Loucy (cell line): ENCODE measurements around the gene AARSD1.
"Not testable (repeated sequence)": the region's sequence is repeated elsewhere in the genome, so short reads cannot be mapped to it uniquely, and the experiment has no call there.

Source experiments
- H2AFZ ChIP-seq: fragments of 200-600 bp; sonication (generic); 2 replicates; pipeline ENCODE4 v1.6.0; 2016; ENCODE audit warnings: antibody characterized with exemption, mild to moderate bottlenecking, low read length, moderate library complexity
- H3F3A ChIP-seq: fragments of 200-600 bp; 2 replicates; pipeline ENCODE4 v1.6.0; 2016; ENCODE audit warnings: antibody characterized with exemption, low read depth, mild to moderate bottlenecking
- H3K27me3 ChIP-seq: fragments of 200-600 bp; sonication (generic); 2 replicates; pipeline ENCODE4 v1.6.1; 2014; ENCODE audit warnings: low read length, mild to moderate bottlenecking; ENCODE audit not compliant: insufficient read depth, poor library complexity, severe bottlenecking
- H3K36me3 ChIP-seq: fragments of 200-600 bp; sonication (generic); 2 replicates; pipeline ENCODE4 v1.6.1; 2016; ENCODE audit warnings: low read length; ENCODE audit not compliant: insufficient read depth
- H3K4me1 ChIP-seq: fragments of 200-600 bp; sonication (generic); 2 replicates; pipeline ENCODE4 v1.5.1; 2014; ENCODE audit warnings: low read length, mild to moderate bottlenecking; ENCODE audit not compliant: insufficient read depth, poor library complexity, severe bottlenecking
- H3K4me2 ChIP-seq: fragments of 200-600 bp; sonication (generic); 2 replicates; pipeline ENCODE4 v1.6.0; 2014; ENCODE audit warnings: antibody characterized with exemption, low read length, low read depth, mild to moderate bottlenecking; ENCODE audit not compliant: poor library complexity, severe bottlenecking
- H3K4me3 ChIP-seq: fragments of 200-600 bp; sonication (generic); 2 replicates; pipeline ENCODE4 v1.5.1; 2014; ENCODE audit warnings: low read length, mild to moderate bottlenecking, mixed read lengths; ENCODE audit not compliant: poor library complexity, severe bottlenecking
- H3K79me2 ChIP-seq: fragments of 200-600 bp; sonication (generic); 2 replicates; pipeline ENCODE4 v1.6.1; 2014; ENCODE audit warnings: low read length; ENCODE audit not compliant: insufficient read depth
- H3K9ac ChIP-seq: fragments of 200-600 bp; sonication (generic); 2 replicates; pipeline ENCODE4 v1.6.0; 2014; ENCODE audit warnings: mild to moderate bottlenecking, low read depth, low read length, moderate library complexity; ENCODE audit not compliant: poor library complexity, severe bottlenecking
- H3K9me2 ChIP-seq: fragments of 200-600 bp; sonication (generic); replicated peaks from 2 replicates; pipeline ENCODE4 v1.6.1; 2016; ENCODE audit warnings: low read depth, low read length, mixed read lengths
- H3K9me3 ChIP-seq: fragments of 200-600 bp; sonication (generic); 2 replicates; pipeline ENCODE4 v1.6.1; 2014; ENCODE audit warnings: mild to moderate bottlenecking, antibody characterized with exemption, low read length, low read depth; ENCODE audit not compliant: insufficient read depth
- H4K20me1 ChIP-seq: fragments of 200-600 bp; sonication (generic); 2 replicates; pipeline ENCODE4 v1.6.0; 2014; ENCODE audit warnings: antibody characterized with exemption, low read length, mild to moderate bottlenecking; ENCODE audit not compliant: insufficient read depth, poor library complexity, severe bottlenecking
- CTCF ChIP-seq: fragments of 200-600 bp; sonication (generic); conservative IDR thresholded peaks from 2 replicates; pipeline ENCODE4 v1.5.1; 2014; ENCODE audit warnings: mild to moderate bottlenecking, antibody characterized with exemption, low read length
- EZH2phosphoT487 ChIP-seq: fragments of 200-600 bp; IDR thresholded peaks from 2 replicates; pipeline ENCODE4 v1.6.1; 2018; ENCODE audit warnings: antibody characterized with exemption, mild to moderate bottlenecking, moderate library complexity, borderline replicate concordance

Gene AARSD1

GRCh38 chr17:42922294-42922693 lies 42.0 kb downstream of the AARSD1 start:
- H3K9ac ChIP-seq = no peak overlapping the region
- H4K20me1 ChIP-seq = no peaks in the 10 kb centered on the region
- TF ChIP-seq EZH2phosphoT487 = no peak
- no peak for TF ChIP-seq CTCF
- no peak overlapping the region for H3K4me2 ChIP-seq
- H3K9me2 ChIP-seq = no peaks in the 10 kb centered on the region
- H3K4me1 ChIP-seq = no peaks in the 10 kb centered on the region
- no peak overlapping the region for H2AFZ ChIP-seq
- H3K79me2 ChIP-seq = no peaks in the 10 kb centered on the region
- no peak overlapping the region for H3K4me3 ChIP-seq
- no peaks in the 10 kb centered on the region for H3K36me3 ChIP-seq
- no peaks in the 10 kb centered on the region for H3K9me3 ChIP-seq
- no peaks in the 10 kb centered on the region for H3F3A ChIP-seq
- no peaks in the 10 kb centered on the region for H3K27me3 ChIP-seq

- H3K9me2 ChIP-seq = no peaks in the 10 kb centered on the region
- no peak for TF ChIP-seq CTCF
- no peak for TF ChIP-seq EZH2phosphoT487
- H3K4me2 ChIP-seq = no peak overlapping the region
- no peaks in the 10 kb centered on the region for H3F3A ChIP-seq
- H3K9me3 ChIP-seq = no peaks in the 10 kb centered on the region
- H3K36me3 ChIP-seq = no peaks in the 10 kb centered on the region
- no peaks in the 10 kb centered on the region for H3K79me2 ChIP-seq
- H2AFZ ChIP-seq = peak overlapping the region; percentile 77
- no peaks in the 10 kb centered on the region for H3K4me1 ChIP-seq
- H3K9ac ChIP-seq = no peak overlapping the region
- no peaks in the 10 kb centered on the region for H3K27me3 ChIP-seq
- H4K20me1 ChIP-seq = no peaks in the 10 kb centered on the region
- no peak overlapping the region for H3K4me3 ChIP-seq
These were observed 43.3 kb downstream of the AARSD1 start for GRCh38 chr17:42920922-42921321.

GRCh38 chr17:42920106-42920900 lies 44.0 kb downstream of the AARSD1 start:
- H2AFZ ChIP-seq = peak overlapping the region; percentile 59; the same call in 1 of the 2 replicates

GRCh38 chr17:42919522-42920077 lies 44.7 kb downstream of the AARSD1 start:
- not testable (repeated sequence) for H2AFZ ChIP-seq, H3K9me2 ChIP-seq, H3F3A ChIP-seq, H3K9me3 ChIP-seq, H3K27me3 ChIP-seq, H3K4me2 ChIP-seq, H3K4me1 ChIP-seq, H3K79me2 ChIP-seq, H3K36me3 ChIP-seq, H4K20me1 ChIP-seq, H3K4me3 ChIP-seq, H3K9ac ChIP-seq

More at GRCh38 chr17:42920106-42920900, 44.0 kb downstream of the AARSD1 start:
- Histone ChIP-seq H3K4me1 (no peaks in the 10 kb centered on the region), H3K4me2 (no peak overlapping the region), H3K9me3 (no peaks in the 10 kb centered on the region), H3K79me2 (no peaks in the 10 kb centered on the region), H4K20me1 (no peaks in the 10 kb centered on the region), H3K9me2 (no peaks in the 10 kb centered on the region), H3F3A (no peaks in the 10 kb centered on the region), H3K4me3 (no peak overlapping the region), H3K36me3 (no peaks in the 10 kb centered on the region), H3K27me3 (no peaks in the 10 kb centered on the region), H3K9ac (no peak overlapping the region)
- TF ChIP-seq CTCF = no peak
- TF ChIP-seq EZH2phosphoT487 = no peak
